ENCODE results near the gene TOP3B.

The TOP3B gene

DNA sequence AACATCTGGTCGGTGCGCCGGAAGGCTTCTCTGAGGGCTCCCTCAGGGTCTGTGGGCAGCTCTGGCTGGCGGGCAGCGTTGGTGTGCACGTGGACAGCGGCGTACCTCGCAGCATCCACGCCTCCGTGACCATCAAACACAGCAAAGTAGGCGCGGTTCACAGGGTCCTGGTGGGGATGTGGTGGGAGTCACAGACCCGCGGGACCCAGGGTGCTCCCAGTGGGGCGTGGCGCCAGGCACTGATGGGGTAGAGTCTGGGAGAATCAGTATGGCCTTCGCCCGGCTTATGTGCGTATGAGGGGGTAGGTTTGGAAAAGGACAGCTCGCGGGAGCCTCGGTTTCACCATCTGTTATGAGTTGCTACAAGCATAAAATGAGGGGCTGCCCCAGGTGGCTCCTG, 49.2 kb downstream of the TOP3B start:
- DNase-seq (ENCODE audit: low read depth) = no peak
- TF ChIP-seq, protein P1, sequence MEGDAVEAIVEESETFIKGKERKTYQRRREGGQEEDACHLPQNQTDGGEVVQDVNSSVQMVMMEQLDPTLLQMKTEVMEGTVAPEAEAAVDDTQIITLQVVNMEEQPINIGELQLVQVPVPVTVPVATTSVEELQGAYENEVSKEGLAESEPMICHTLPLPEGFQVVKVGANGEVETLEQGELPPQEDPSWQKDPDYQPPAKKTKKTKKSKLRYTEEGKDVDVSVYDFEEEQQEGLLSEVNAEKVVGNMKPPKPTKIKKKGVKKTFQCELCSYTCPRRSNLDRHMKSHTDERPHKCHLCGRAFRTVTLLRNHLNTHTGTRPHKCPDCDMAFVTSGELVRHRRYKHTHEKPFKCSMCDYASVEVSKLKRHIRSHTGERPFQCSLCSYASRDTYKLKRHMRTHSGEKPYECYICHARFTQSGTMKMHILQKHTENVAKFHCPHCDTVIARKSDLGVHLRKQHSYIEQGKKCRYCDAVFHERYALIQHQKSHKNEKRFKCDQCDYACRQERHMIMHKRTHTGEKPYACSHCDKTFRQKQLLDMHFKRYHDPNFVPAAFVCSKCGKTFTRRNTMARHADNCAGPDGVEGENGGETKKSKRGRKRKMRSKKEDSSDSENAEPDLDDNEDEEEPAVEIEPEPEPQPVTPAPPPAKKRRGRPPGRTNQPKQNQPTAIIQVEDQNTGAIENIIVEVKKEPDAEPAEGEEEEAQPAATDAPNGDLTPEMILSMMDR (IDR thresholded peaks at IDR 0.05; ENCODE audit: low read length, missing control alignments) = no peak

DNA sequence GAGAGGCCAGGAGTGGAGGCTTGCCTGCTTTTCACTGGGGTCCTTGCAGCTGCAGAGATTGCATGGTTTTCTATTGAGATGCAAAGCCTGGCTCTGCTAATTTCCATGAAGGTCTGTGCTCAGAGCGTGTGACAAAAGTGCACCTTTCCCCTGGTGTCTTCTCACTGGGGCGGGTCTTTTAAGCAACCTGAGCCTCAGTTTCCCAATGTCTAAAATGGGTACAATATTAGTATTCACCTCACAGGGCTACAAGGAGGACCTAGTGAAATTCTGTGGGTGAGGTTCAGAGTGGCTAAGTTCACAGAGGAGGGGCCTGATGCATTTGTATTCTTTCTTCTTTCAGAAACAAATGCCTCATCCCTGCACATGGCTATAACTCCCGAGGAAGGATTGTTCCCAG, 50.2 kb downstream of the TOP3B start:
- TF ChIP-seq, protein P1 (IDR thresholded peaks at IDR 0.05; ENCODE audit: low read length, missing control alignments) = no peak
- H3K4me3 ChIP-seq (replicated peaks; ENCODE audit: low read depth, low read length) = no peak overlapping the region
- no peak for DNase-seq (ENCODE audit: low read depth)

More for the DNA sequence above, 49.2 kb downstream of the TOP3B start:
- no peak overlapping the region for H3K4me3 ChIP-seq (replicated peaks; ENCODE audit: low read depth, low read length)

DNA sequence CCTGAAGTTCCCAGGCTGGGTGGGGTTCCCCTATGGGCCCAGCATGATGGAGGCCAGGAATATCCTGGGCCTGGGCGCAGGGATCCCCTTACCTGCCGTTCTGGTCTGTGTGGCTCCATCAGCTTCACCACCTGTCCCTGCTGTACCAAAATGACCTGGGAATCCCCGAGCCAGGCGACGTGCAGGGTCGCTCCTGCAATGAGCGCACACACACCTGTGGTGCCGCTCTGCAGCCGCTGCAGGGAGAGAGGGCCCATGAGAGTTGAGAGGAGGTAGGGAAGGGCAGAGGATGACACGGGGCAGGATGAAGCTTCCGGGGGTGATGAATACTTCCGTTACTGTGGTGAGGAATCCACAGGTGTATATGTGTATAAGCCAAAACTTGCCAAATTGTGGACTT, 51.5 kb downstream of the TOP3B start:
- DNase-seq (ENCODE audit: low read depth) = no peak
- H3K4me3 ChIP-seq (replicated peaks; ENCODE audit: low read depth, low read length) = no peak overlapping the region
- TF ChIP-seq, protein P1 (IDR thresholded peaks at IDR 0.05; ENCODE audit: low read length, missing control alignments) = no peak

DNA sequence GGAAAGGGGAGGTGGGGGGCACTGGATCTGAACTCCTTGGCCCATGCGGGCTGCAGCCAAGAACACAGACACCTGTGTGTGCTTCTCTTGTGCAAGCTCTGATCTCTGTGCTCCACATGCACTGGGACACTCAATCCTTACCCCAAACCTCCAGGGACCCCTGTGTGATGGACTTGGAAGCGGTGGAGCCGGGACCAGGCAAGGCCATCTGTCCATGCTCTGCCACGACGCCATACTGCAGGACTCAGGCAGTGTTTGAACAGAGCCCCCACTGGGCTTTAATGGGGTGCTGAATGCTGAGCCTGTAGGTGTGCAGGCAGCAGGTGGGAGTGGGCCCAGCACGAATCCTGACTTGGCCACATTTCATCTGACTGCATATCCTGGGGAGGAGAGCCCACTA, 53.3 kb downstream of the TOP3B start:
- no peak for DNase-seq (ENCODE audit: low read depth)
- no peak overlapping the region for H3K4me3 ChIP-seq (replicated peaks; ENCODE audit: low read depth, low read length)
- TF ChIP-seq, protein P1 (IDR thresholded peaks at IDR 0.05; ENCODE audit: low read length, missing control alignments) = no peak

DNA sequence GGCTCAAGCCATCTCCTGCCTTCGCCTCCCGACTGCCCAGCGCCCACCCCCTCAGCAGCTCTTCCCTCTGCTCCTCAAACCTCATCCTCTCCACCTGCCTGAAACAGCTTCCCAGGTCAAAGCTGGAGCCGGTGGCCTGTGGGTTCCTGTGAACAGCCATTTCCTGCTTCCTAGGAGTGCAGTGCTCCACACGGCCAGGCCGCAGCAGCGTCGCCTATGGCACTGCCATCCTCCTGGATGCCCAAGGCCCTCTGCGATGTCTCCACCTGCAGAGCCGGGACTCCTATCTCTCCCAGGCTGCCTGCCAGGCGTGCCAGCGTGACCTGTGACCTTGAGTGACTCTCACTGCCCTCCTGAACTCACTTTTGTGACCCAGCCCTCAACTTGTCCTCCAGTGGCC, 54.5 kb downstream of the TOP3B start:
- H3K4me3 ChIP-seq (replicated peaks; ENCODE audit: low read depth, low read length) = no peak overlapping the region
- TF ChIP-seq, protein P1 (IDR thresholded peaks at IDR 0.05; ENCODE audit: low read length, missing control alignments) = no peak
- no peak for DNase-seq (ENCODE audit: low read depth)

DNA sequence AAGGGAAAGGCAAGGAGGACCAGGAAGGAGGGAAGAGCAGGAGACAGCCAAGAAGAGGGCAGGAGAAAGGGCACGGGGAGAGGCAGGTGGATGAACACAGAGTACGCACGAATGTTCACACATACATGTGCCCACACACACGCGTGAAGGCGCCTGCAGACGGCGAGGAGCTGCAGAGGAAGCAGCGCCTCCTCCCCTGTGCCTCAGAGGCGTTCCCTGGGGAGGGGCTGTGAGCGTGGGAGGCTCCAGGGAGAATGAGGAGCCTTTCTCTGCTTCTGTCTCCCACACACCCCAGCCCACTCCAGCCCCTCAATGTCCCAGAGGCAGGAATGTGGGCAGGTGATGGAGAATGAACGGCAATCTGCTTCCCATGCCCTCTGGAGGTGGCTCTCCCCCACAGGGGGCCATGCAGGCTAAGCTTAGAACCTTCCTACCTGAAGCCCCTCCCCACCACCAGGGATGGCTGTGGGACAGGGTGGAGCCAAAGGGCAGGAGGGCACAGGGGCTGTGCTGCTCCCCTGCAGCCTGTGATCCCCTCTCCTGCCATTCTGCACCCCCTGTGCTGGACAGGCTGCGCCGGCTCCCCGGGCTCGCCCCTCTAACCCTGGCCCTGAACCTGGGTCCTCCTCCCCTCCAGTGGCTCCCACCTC, 55.3 kb downstream of the TOP3B start:
- no peak for DNase-seq (ENCODE audit: low read depth)
- TF ChIP-seq, protein P1 (IDR thresholded peaks at IDR 0.05; ENCODE audit: low read length, missing control alignments) = no peak
- H3K4me3 ChIP-seq (replicated peaks; ENCODE audit: low read depth, low read length) = no peak overlapping the region

DNA sequence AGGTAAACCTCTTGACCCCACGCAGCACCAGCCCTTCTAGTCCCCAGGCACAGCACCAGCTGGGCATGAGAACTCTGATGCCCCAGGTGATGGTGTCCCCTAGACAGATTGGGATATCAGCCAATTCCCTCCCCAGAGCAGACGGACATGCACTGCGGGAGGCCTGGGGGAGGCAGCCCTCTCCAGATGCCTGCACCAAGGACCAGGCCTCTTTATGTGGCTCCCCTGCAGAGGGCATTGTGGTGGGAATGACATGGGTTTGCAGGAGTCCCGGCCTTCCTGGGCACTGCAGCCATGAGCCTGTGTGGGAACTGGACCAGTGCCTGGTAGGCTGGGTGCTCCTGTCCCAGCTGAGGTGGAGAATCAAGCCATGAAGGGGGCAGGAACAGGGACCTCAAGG, 55.9 kb downstream of the TOP3B start:
- H3K4me3 ChIP-seq (replicated peaks; ENCODE audit: low read depth, low read length) = no peak overlapping the region
- no peak for DNase-seq (ENCODE audit: low read depth)
- TF ChIP-seq, protein P1 (IDR thresholded peaks at IDR 0.05; ENCODE audit: low read length, missing control alignments) = no peak
